Measurements from ENCODE around the gene SARM1.

DNA sequence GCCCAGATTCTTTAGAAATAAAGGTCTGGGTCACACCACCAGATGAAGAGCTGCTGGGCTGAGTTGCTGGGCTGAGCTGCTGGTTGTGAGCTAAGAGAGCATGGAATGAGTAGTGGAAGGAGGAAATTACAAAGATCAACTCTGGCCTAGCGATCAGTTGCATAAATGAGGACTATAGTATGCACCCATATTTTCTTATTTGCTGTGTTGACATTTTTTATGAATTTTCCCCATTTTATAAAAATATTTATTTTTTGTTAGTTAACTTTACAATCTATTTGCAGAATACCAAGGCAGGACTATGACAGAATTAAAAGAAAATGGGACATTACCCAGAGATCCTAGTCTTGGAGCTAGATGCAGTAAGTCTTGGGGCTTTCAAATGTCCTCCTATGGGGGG is 78.4 kb downstream of the SARM1 start:
- TF ChIP-seq POLR2AphosphoS5 (IDR thresholded peaks at IDR 0.05; ENCODE audit: low read depth, low read length) (no peak), POLR2A (IDR thresholded peaks at IDR 0.05; ENCODE audit: low read depth, low read length) (no peak), TAF1 (IDR thresholded peaks at IDR 0.05; ENCODE audit: low read depth, low read length) (no peak)

Measured in GM12891 (cell line).